H9 (cell line): ENCODE results near the gene GIT1. TPM values are rescaled to one million over a fixed set of nuclear protein-coding genes. Genes with fewer than 3 reads are reported as not detected.

Experiments
- DNase-seq: peaks from one replicate; pipeline ENCODE4 v3.0.0-alpha.2; 2017
- H2AFZ ChIP-seq: one replicate; pipeline ENCODE4 v1.6.1; 2013; ENCODE audit warnings: mild to moderate bottlenecking, low read length, control low read depth, moderate library complexity
- H2AK5ac ChIP-seq: 2 replicates; pipeline ENCODE4 v1.6.1; 2013; ENCODE audit warnings: low read length, control low read depth, mixed read lengths; ENCODE audit not compliant: insufficient read length
- H2BK120ac ChIP-seq: one replicate; pipeline ENCODE4 v1.6.1; 2013; ENCODE audit warnings: low read depth, mild to moderate bottlenecking, low read length, control low read depth, inconsistent platforms; ENCODE audit not compliant: poor library complexity, severe bottlenecking
- H2BK12ac ChIP-seq: 2 replicates; pipeline ENCODE4 v1.6.1; 2013; ENCODE audit warnings: low read length, control low read depth, mixed read lengths, low read depth; ENCODE audit not compliant: insufficient read length
- H2BK15ac ChIP-seq: 2 replicates; pipeline ENCODE4 v1.6.1; 2013; ENCODE audit warnings: low read depth, low read length, control low read depth
- H2BK20ac ChIP-seq: one replicate; pipeline ENCODE4 v1.6.1; 2013; ENCODE audit warnings: low read depth, mild to moderate bottlenecking, low read length, control low read depth, inconsistent platforms; ENCODE audit not compliant: poor library complexity, severe bottlenecking
- H2BK5ac ChIP-seq: 2 replicates; pipeline ENCODE4 v1.6.1; 2013; ENCODE audit warnings: low read length, control low read depth, mixed read lengths; ENCODE audit not compliant: insufficient read length
- H3K14ac ChIP-seq: 2 replicates; pipeline ENCODE4 v1.6.1; 2013; ENCODE audit warnings: low read length, control low read depth; ENCODE audit not compliant: insufficient read depth
- H3K18ac ChIP-seq: 2 replicates; pipeline ENCODE4 v1.6.1; 2013; ENCODE audit warnings: low read depth, mild to moderate bottlenecking, mixed read lengths, low read length, control low read depth; ENCODE audit not compliant: insufficient read length
- H3K23ac ChIP-seq: 2 replicates; pipeline ENCODE4 v1.6.1; 2013; ENCODE audit warnings: low read length, control low read depth, mixed read lengths, low read depth; ENCODE audit not compliant: insufficient read length
- H3K23me2 ChIP-seq: 2 replicates; pipeline ENCODE4 v1.6.1; 2013; ENCODE audit warnings: low read depth, mild to moderate bottlenecking, mixed read lengths, low read length, control low read depth; ENCODE audit not compliant: insufficient read length, poor library complexity, severe bottlenecking
- H3K27ac ChIP-seq: 2 replicates; pipeline ENCODE4 v1.5.1; 2013; ENCODE audit warnings: low read length, control low read depth, mixed read lengths, low read depth; ENCODE audit not compliant: insufficient read length
- H3K27me3 ChIP-seq: 2 replicates; pipeline ENCODE4 v1.6.1; 2013; ENCODE audit warnings: low read length, control low read depth, inconsistent platforms; ENCODE audit not compliant: insufficient read depth
- H3K4ac ChIP-seq: 2 replicates; pipeline ENCODE4 v1.6.1; 2013; ENCODE audit warnings: low read depth, mild to moderate bottlenecking, control low read depth, inconsistent platforms, low read length, moderate library complexity
- H3K4me1 ChIP-seq: 2 replicates; pipeline ENCODE4 v1.6.1; 2013; ENCODE audit warnings: low read length, control low read depth, inconsistent platforms; ENCODE audit not compliant: insufficient read depth
- H3K4me2 ChIP-seq: 2 replicates; pipeline ENCODE4 v1.6.1; 2013; ENCODE audit warnings: low read length, control low read depth, mixed read lengths; ENCODE audit not compliant: insufficient read length, insufficient read depth
- H3K56ac ChIP-seq: 2 replicates; pipeline ENCODE4 v1.6.1; 2013; ENCODE audit warnings: low read depth, mild to moderate bottlenecking, mixed read lengths, low read length, control low read depth; ENCODE audit not compliant: insufficient read length
- H3K79me1 ChIP-seq: 2 replicates; pipeline ENCODE4 v1.6.1; 2013; ENCODE audit warnings: low read depth, mild to moderate bottlenecking, moderate library complexity, low read length, control low read depth, inconsistent platforms; ENCODE audit not compliant: insufficient read depth, poor library complexity, severe bottlenecking
- H3K79me2 ChIP-seq: 2 replicates; pipeline ENCODE4 v1.6.1; 2013; ENCODE audit warnings: low read length, control low read depth, inconsistent platforms; ENCODE audit not compliant: insufficient read depth
- H3K9ac ChIP-seq: 2 replicates; pipeline ENCODE4 v1.6.1; 2013; ENCODE audit warnings: low read length, control low read depth, mixed read lengths; ENCODE audit not compliant: insufficient read length; ENCODE audit errors: extremely low read depth
- H3K9me3 ChIP-seq: one replicate; pipeline ENCODE4 v1.6.1; 2013; ENCODE audit warnings: low read depth, low read length, inconsistent platforms; ENCODE audit not compliant: control insufficient read depth
- H3T11ph ChIP-seq: one replicate; pipeline ENCODE4 v1.6.1; 2013; ENCODE audit warnings: mild to moderate bottlenecking, low read length, control low read depth, inconsistent platforms
- H4K20me1 ChIP-seq: one replicate; pipeline ENCODE4 v1.6.1; 2013; ENCODE audit not compliant: control insufficient read depth, insufficient read length, insufficient read depth
- H4K5ac ChIP-seq: 2 replicates; pipeline ENCODE4 v1.6.1; 2013; ENCODE audit warnings: low read depth, mild to moderate bottlenecking, mixed read lengths, low read length, control low read depth; ENCODE audit not compliant: insufficient read length
- H4K8ac ChIP-seq: replicated peaks from 2 replicates; pipeline ENCODE4 v1.6.1; 2013; ENCODE audit warnings: low read length, control low read depth, mixed read lengths, low read depth; ENCODE audit not compliant: insufficient read length
- H4K91ac ChIP-seq: 2 replicates; pipeline ENCODE4 v1.6.1; 2013; ENCODE audit warnings: low read depth, mild to moderate bottlenecking, moderate library complexity, mixed read lengths, low read length, control low read depth; ENCODE audit not compliant: insufficient read length
- H3K27ac Mint-ChIP-seq, 3 experiments: 2 replicates in 2 of 3; 3 replicates in 1 of 3; pipeline ENCODE4 v1.8.0; 2020 to 2021; ENCODE audit warnings: mixed read lengths in 3 of 3, mild to moderate bottlenecking in 1 of 3, moderate library complexity in 1 of 3
- H3K27me3 Mint-ChIP-seq: 2 replicates; pipeline ENCODE4 v1.8.0; 2021; ENCODE audit warnings: low read depth, mild to moderate bottlenecking, moderate library complexity, mixed read lengths
- H3K36me3 Mint-ChIP-seq, 3 experiments: 2 replicates in 2 of 3; 3 replicates in 1 of 3; pipeline ENCODE4 v1.8.0; 2020 to 2021; ENCODE audit warnings: low read depth in 3 of 3, mixed read lengths in 3 of 3; ENCODE audit not compliant: insufficient read depth in 1 of 3
- H3K4me1 Mint-ChIP-seq, 2 experiments: 2 replicates each; pipeline ENCODE4 v1.8.0; 2020; ENCODE audit warnings: mixed read lengths in 2 of 2
- H3K4me3 Mint-ChIP-seq, 2 experiments: 2 replicates in 1 of 2; 3 replicates in 1 of 2; pipeline ENCODE4 v1.8.0; 2020 to 2021; ENCODE audit warnings: mild to moderate bottlenecking in 2 of 2, mixed read lengths in 2 of 2, moderate library complexity in 1 of 2
- H3K9me3 Mint-ChIP-seq, 2 experiments: 2 replicates in 1 of 2; 3 replicates in 1 of 2; pipeline ENCODE4 v1.8.0; 2020; ENCODE audit warnings: mild to moderate bottlenecking in 2 of 2, mixed read lengths in 2 of 2, moderate library complexity in 1 of 2
- WGBS: extraction: QIAGEN DNeasy Blood & Tissue Kit; methylation state at CpG from one replicate; pipeline ENCODE4 v1.1.7; 2013; ENCODE audit warnings: missing lambda C conversion rate, low lambda C conversion rate, mixed read lengths; ENCODE audit not compliant: insufficient read length; ENCODE audit errors: extremely low coverage; 5-methylcytosine and 5-hydroxymethylcytosine counted together
- total RNA-seq: library from RNA; stranded (reverse); gene quantifications from 2 replicates; pipeline ENCODE4 v1.2.1, GENCODE V29; 2021
- TF ChIP-seq, protein P1 (sequence below): fragments of 200-600 bp; sonication (generic); conservative IDR thresholded peaks from 3 replicates; pipeline ENCODE4 v1.8.0; 2021; ENCODE audit warnings: antibody characterized with exemption, mild to moderate bottlenecking

The GIT1 gene
- total RNA-seq, 1 experiment from 2014 or later: 47.4 TPM

DNA sequence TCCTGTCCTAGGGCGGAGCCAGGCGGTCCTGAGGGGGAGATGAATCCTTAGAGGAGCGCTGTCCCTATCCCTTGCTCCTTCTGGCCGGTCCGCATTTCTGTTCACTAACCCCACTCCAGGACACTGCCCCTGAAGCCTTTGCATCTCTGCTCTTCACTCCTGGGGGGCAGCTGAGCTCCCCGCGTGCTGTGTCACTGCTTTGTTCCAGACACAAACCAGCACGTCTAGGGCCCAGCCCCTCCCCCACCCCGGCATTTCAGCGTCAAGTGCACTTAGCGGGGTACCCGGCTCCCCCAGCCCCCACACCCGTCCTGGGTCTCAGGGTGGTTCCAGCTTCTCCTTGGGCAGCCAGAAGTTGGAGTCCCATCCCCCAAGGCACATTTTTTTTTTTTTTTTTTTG lies 24.4 kb upstream of the GIT1 start:
- Histone ChIP-seq H3K4ac (no peak overlapping the region), H2BK12ac (no peak overlapping the region), H4K5ac (no peak overlapping the region), H2BK20ac (no peak overlapping the region), H3K4me1 (no peaks in the 10 kb centered on the region; the same call in 1 of the 2 replicates), H4K20me1 (no peaks in the 10 kb centered on the region), H3K9me3 (no peaks in the 10 kb centered on the region), H3K79me2 (no peaks in the 10 kb centered on the region), H3K14ac (no peak overlapping the region), H2AK5ac (no peak overlapping the region), H4K8ac (no peak overlapping the region), H3K23me2 (peaks cover 9% of the 10 kb centered on the region), H3T11ph (no peak overlapping the region), H3K18ac (no peak overlapping the region), H3K79me1 (no peaks in the 10 kb centered on the region), H3K4me2 (peak overlapping the region; percentile 23), H4K91ac (no peak overlapping the region), H3K27me3 (peaks cover 11% of the 10 kb centered on the region), H3K56ac (no peak overlapping the region), H2BK120ac (no peak overlapping the region), H2AFZ (no peak overlapping the region), H2BK15ac (no peak overlapping the region), H2BK5ac (no peak overlapping the region), H3K23ac (no peak overlapping the region), H3K9ac (no peak overlapping the region), H3K27ac (no peak overlapping the region)
- Mint-ChIP-seq H3K27me3 (peaks cover 62% of the 10 kb centered on the region), H3K4me1 (peaks cover 21 to 43% of the 10 kb centered on the region in 2 experiments), H3K9me3 (no peaks in the 10 kb centered on the region), H3K27ac (no peak overlapping the region), H3K36me3 (peaks cover 2 to 10% (median 8%) of the 10 kb centered on the region in 3 experiments; a peak in 4 of 7 replicates), H3K4me3 (peak overlapping the region; percentile 33 to 71; a peak in 3 of 5 replicates)
- no CpG with 5 or more reads among the region's 13 CpGs for WGBS
- no peak for DNase-seq
- TF ChIP-seq, protein P1, sequence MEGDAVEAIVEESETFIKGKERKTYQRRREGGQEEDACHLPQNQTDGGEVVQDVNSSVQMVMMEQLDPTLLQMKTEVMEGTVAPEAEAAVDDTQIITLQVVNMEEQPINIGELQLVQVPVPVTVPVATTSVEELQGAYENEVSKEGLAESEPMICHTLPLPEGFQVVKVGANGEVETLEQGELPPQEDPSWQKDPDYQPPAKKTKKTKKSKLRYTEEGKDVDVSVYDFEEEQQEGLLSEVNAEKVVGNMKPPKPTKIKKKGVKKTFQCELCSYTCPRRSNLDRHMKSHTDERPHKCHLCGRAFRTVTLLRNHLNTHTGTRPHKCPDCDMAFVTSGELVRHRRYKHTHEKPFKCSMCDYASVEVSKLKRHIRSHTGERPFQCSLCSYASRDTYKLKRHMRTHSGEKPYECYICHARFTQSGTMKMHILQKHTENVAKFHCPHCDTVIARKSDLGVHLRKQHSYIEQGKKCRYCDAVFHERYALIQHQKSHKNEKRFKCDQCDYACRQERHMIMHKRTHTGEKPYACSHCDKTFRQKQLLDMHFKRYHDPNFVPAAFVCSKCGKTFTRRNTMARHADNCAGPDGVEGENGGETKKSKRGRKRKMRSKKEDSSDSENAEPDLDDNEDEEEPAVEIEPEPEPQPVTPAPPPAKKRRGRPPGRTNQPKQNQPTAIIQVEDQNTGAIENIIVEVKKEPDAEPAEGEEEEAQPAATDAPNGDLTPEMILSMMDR: no peak
